Lung (tissue), 12 donors: ENCODE results near the gene MBNL3. TPM values are rescaled to one million over a fixed set of nuclear protein-coding genes. Genes with fewer than 3 reads are reported as not detected.

ENCODE experiments used
- ATAC-seq: fragments of 200-7000 bp; cut with Tn5 transposase; one replicate; pipeline ENCODE4 v1.9.1; 2020; ENCODE audit warnings: moderate number of reproducible peaks; ENCODE audit not compliant: insufficient read depth, low FRiP score
- DNase-seq, 3 donors: peaks; one replicate each; pipeline ENCODE4 v3.0.0-alpha.2; 2013 to 2017
- H3K27ac ChIP-seq, 2 donors: one replicate each; pipeline ENCODE4 v1.5.1; 2013; ENCODE audit warnings: mild to moderate bottlenecking in 2 of 2, moderate library complexity in 2 of 2, control low read depth in 1 of 2, inconsistent platforms in 1 of 2, low read depth in 1 of 2, low read length in 1 of 2
- H3K27me3 ChIP-seq, 3 donors: one replicate each; pipeline ENCODE4 v1.5.1; 2013; ENCODE audit warnings: low read length in 2 of 3; ENCODE audit not compliant: control insufficient read depth in 3 of 3, insufficient read depth in 3 of 3
- H3K36me3 ChIP-seq, 4 donors: one replicate each; pipeline ENCODE4 v1.5.1; 2013; ENCODE audit warnings: low read length in 4 of 4, mild to moderate bottlenecking in 1 of 4, moderate library complexity in 1 of 4; ENCODE audit not compliant: control insufficient read depth in 4 of 4, insufficient read depth in 4 of 4
- H3K4me1 ChIP-seq, 5 donors: one replicate each; pipeline ENCODE4 v1.5.1; 2013; ENCODE audit warnings: low read length in 5 of 5, mild to moderate bottlenecking in 2 of 5, moderate library complexity in 1 of 5; ENCODE audit not compliant: control insufficient read depth in 5 of 5, insufficient read depth in 5 of 5
- H3K4me3 ChIP-seq: one replicate; pipeline ENCODE4 v1.5.1; 2013; ENCODE audit warnings: mild to moderate bottlenecking, control low read depth, moderate library complexity
- H3K9ac ChIP-seq, 2 donors: one replicate each; pipeline ENCODE4 v1.5.1; 2013; ENCODE audit warnings: low read length in 2 of 2, control low read depth in 1 of 2; ENCODE audit not compliant: insufficient read depth in 1 of 2
- H3K9me3 ChIP-seq, 4 donors: one replicate each; pipeline ENCODE4 v1.5.1; 2013; ENCODE audit warnings: low read length in 3 of 4, mild to moderate bottlenecking in 1 of 4, moderate library complexity in 1 of 4; ENCODE audit not compliant: control insufficient read depth in 4 of 4, insufficient read depth in 3 of 4
- WGBS, 2 donors: extraction: QIAGEN DNeasy Blood & Tissue Kit; methylation state at CpG; one replicate each; pipeline ENCODE4 v1.1.7; 2013; 5-methylcytosine and 5-hydroxymethylcytosine counted together
- polyA plus RNA-seq, 2 donors: library from polyadenylated mRNA; stranded (reverse); fragments of 200-250 nt; gene quantifications; one replicate each; pipeline ENCODE4 v1.2.1, GENCODE V29; 2013
- total RNA-seq, 2 donors: library from RNA; depleted of rRNA in 1 of 2; stranded (reverse); fragments of >200 nt in 1 of 2; gene quantifications; one replicate each; pipeline ENCODE4 v1.2.1, GENCODE V29; 2014 to 2021
- TF ChIP-seq, protein P1 (sequence below): IDR thresholded peaks from 2 replicates; pipeline ENCODE4 v1.5.1; 2012; ENCODE audit warnings: mild to moderate bottlenecking; ENCODE audit errors: control extremely low read depth, extremely low read depth
- donor health status: control.
- donor health status: control.
- donor health status: Bipolar disorder and iron deficiency.
- donor health status: healthy.
- donor health status: DM: yes; HTN: yes; CAD: no.

MBNL3 gene
- total and polyA plus RNA-seq, 4 donors, result 2.1 to 27.2 (median 11.1) TPM

DNA sequence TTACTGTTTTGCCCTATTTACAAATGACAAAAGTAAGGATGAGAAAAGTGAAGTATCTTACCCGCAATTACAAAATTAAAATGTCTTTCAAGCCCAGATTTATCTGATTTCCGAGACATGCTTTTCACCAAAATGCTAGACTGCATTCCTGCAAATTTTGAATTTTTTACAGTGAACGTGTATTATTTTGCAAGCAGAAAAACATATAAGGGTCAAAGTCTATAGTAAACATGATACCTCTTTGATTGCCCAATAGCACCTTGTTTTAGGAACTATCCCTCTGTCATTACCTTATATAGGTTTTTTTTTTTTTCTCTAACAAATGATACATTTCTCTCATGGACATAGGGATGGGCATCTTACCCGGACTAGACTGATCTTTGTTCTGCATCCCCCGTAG, 135.4 kb downstream of the MBNL3 start:
- DNase-seq, result no peak
- WGBS, 2 donors, result 86 to 95% methylated on average over 5 of the region's 5 CpGs
- no peak overlapping the region for H3K9ac ChIP-seq
- H3K27me3 ChIP-seq, result peaks cover 0 to 31% (median 5%) of the 10 kb centered on the region in 3 donors
- no peak overlapping the region for H3K4me3 ChIP-seq
- no peak overlapping the region for H3K27ac ChIP-seq
- no peaks in the 10 kb centered on the region for H3K36me3 ChIP-seq
- peaks cover 0 to 4% (median 0%) of the 10 kb centered on the region in 4 donors for H3K9me3 ChIP-seq
- TF ChIP-seq, protein P1, sequence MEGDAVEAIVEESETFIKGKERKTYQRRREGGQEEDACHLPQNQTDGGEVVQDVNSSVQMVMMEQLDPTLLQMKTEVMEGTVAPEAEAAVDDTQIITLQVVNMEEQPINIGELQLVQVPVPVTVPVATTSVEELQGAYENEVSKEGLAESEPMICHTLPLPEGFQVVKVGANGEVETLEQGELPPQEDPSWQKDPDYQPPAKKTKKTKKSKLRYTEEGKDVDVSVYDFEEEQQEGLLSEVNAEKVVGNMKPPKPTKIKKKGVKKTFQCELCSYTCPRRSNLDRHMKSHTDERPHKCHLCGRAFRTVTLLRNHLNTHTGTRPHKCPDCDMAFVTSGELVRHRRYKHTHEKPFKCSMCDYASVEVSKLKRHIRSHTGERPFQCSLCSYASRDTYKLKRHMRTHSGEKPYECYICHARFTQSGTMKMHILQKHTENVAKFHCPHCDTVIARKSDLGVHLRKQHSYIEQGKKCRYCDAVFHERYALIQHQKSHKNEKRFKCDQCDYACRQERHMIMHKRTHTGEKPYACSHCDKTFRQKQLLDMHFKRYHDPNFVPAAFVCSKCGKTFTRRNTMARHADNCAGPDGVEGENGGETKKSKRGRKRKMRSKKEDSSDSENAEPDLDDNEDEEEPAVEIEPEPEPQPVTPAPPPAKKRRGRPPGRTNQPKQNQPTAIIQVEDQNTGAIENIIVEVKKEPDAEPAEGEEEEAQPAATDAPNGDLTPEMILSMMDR, result no peak
- no peak for ATAC-seq
- no peaks in the 10 kb centered on the region for H3K4me1 ChIP-seq

DNA sequence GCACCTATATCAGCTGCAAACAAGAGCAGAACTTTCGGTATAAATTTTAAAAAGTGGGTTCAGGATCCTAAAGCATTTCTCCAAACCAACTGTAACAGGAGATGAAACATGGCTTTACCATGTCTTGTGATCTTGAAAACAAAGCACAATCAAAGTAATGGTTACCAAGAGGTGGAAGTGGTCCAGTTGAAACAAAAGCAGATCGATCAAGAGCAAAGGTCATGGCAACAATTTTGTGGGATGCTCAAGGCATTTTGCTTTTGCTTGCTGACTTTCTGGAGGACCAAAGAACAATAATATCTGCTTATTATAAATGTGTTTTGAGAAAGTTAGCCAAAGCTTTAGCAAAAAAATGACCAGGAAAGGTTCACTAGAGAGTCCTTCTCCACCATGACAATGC, 152.7 kb downstream of the MBNL3 start:
- Histone ChIP-seq H3K27ac (no peak overlapping the region), H3K4me3 (no peak overlapping the region), H3K36me3 (no peaks in the 10 kb centered on the region), H3K27me3 (peaks cover 0 to 12% (median 2%) of the 10 kb centered on the region in 3 donors), H3K9ac (no peak overlapping the region), H3K4me1 (no peaks in the 10 kb centered on the region), H3K9me3 (peaks cover 0 to 4% (median 0%) of the 10 kb centered on the region in 4 donors)
- 89 to 92% methylated on average over 2 of the region's 2 CpGs for WGBS, 2 donors
- no peak for ATAC-seq
- DNase-seq, result no peak
- TF ChIP-seq, protein P1, result no peak

DNA sequence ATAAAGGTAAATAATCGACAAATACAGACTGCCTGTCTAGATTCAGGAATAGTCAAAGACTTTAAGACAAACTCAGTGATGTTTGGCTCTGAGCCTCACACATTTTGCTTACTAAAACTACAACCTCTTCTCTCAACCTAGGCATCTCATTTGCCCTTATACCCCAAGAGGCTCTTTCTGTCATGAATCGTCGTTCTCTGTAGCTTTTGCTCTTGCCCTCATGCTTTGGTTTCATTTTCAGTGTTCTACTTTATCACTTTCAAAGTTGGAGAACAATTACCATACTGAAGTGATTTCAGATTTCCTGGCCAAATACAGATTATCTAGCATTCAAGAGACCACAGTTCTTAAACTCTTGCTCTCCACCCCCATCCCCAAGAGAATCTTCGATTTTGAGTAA, 155.5 kb downstream of the MBNL3 start:
- TF ChIP-seq, protein P1, result no peak
- H3K9me3 ChIP-seq, result peaks cover 0 to 5% (median 0%) of the 10 kb centered on the region in 4 donors
- WGBS, 2 donors, result 73 to 90% methylated on average over 4 of the region's 4 CpGs
- no peaks in the 10 kb centered on the region for H3K4me1 ChIP-seq
- DNase-seq, result no peak
- no peak overlapping the region for H3K27ac ChIP-seq
- no peak overlapping the region for H3K4me3 ChIP-seq
- peaks cover 0 to 22% (median 2%) of the 10 kb centered on the region in 3 donors for H3K27me3 ChIP-seq
- H3K9ac ChIP-seq, result no peak overlapping the region
- no peak for ATAC-seq
- no peaks in the 10 kb centered on the region for H3K36me3 ChIP-seq

DNA sequence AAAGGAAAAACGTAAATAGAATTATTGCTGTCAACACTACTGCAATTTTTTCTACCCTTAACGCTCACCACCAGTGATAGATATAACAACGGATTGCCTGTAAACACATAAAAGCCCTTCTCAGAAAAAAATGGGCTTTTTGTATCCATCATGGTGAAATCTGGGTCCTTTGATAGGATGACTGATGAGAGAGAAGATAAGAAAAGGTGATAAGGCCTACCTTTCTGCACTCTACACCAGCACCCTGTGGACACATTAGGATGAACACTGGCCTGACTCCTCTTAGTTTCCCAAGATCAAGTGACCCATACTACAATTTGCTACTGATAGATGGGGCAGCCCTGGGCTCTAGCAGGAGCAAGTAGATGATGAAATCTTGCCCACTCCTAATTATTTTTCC, 157.3 kb downstream of the MBNL3 start:
- TF ChIP-seq, protein P1, result no peak
- H3K27me3 ChIP-seq, result peaks cover 0 to 14% (median 0%) of the 10 kb centered on the region in 3 donors
- no peak overlapping the region for H3K27ac ChIP-seq
- H3K4me1 ChIP-seq, result no peaks in the 10 kb centered on the region
- peaks cover 0 to 5% (median 0%) of the 10 kb centered on the region in 4 donors for H3K9me3 ChIP-seq
- 67 to 95% methylated on average over 3 of the region's 3 CpGs for WGBS, 2 donors
- no peaks in the 10 kb centered on the region for H3K36me3 ChIP-seq
- H3K4me3 ChIP-seq, result no peak overlapping the region
- H3K9ac ChIP-seq, result no peak overlapping the region
- DNase-seq (no peak), ATAC-seq (no peak)
